Immature natural killer cell (primary cell): ENCODE measurements around the gene CDC34. TPM values are rescaled to one million over a fixed set of nuclear protein-coding genes. Genes with fewer than 3 reads are reported as not detected.

Experiments used
- DNase-seq, 3 donors: peaks; one replicate each; pipeline ENCODE4 v3.0.0; 2022; ENCODE audit warnings: mixed read lengths in 1 of 3
- H3K27ac Mint-ChIP-seq, 6 donors: one replicate each; pipeline ENCODE4 v1.8.0; 2020; ENCODE audit warnings: mixed read lengths in 6 of 6, mild to moderate bottlenecking in 5 of 6, inconsistent platforms in 4 of 6, moderate library complexity in 3 of 6
- H3K27me3 Mint-ChIP-seq, 3 donors: one replicate each; pipeline ENCODE4 v1.8.0; 2020 to 2021; ENCODE audit warnings: low read depth in 3 of 3, mild to moderate bottlenecking in 3 of 3, mixed read lengths in 3 of 3, moderate library complexity in 3 of 3, inconsistent platforms in 1 of 3
- H3K36me3 Mint-ChIP-seq, 3 donors: one replicate each; pipeline ENCODE4 v1.8.0; 2020; ENCODE audit warnings: mixed read lengths in 3 of 3, inconsistent platforms in 2 of 3, mild to moderate bottlenecking in 2 of 3
- H3K4me1 Mint-ChIP-seq, 2 donors: one replicate each; pipeline ENCODE4 v1.8.0; 2020; ENCODE audit warnings: inconsistent platforms in 2 of 2, mild to moderate bottlenecking in 2 of 2, mixed read lengths in 2 of 2, moderate library complexity in 1 of 2
- H3K4me3 Mint-ChIP-seq, 5 donors: one replicate each; pipeline ENCODE4 v1.8.0; 2020; ENCODE audit warnings: mild to moderate bottlenecking in 5 of 5, mixed read lengths in 5 of 5, inconsistent platforms in 3 of 5, moderate library complexity in 3 of 5
- H3K9me3 Mint-ChIP-seq, 6 donors: one replicate each; pipeline ENCODE4 v1.8.0; 2020; ENCODE audit warnings: mild to moderate bottlenecking in 6 of 6, mixed read lengths in 6 of 6, inconsistent platforms in 4 of 6, moderate library complexity in 3 of 6
- polyA plus RNA-seq, 3 donors: library from polyadenylated mRNA; unstranded; fragments of 300-500 nt; fragmentation: Illumina TruSeq; gene quantifications; one replicate each; pipeline ENCODE4 v1.2.3, GENCODE V29; 2021

CDC34 gene
- polyA plus RNA-seq, 3 donors from 2014 or later: 40.6 to 57.7 (median 48.5) TPM

DNA sequence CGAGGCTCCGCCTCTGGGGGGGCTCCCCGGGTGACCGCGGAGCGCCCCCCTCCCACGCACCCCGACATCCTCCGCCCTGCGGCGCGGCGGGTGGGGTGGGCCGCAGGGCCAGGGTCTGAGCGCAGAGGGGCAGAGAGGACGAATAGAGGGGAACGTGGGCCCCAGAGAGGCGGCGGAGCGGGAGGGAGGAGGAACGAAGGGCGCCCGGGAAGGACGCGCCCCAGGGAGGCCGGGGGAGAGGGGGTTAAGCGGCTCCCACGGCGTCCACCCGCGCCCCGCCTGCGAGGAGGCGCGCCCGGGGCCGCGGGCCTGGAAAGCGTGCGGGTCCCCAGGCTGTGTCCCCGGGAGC, 59.2 kb downstream of the CDC34 start:
- Mint-ChIP-seq H3K4me1 (peaks cover 0 to 5% of the 10 kb centered on the region in 2 donors), H3K4me3 (no peak overlapping the region), H3K36me3 (no peaks in the 10 kb centered on the region), H3K9me3 (no peaks in the 10 kb centered on the region), H3K27ac (no peak overlapping the region), H3K27me3 (peaks cover 2 to 15% (median 13%) of the 10 kb centered on the region in 3 donors)
- DNase-seq: no peak

- no peak for DNase-seq
- no peaks in the 10 kb centered on the region for H3K36me3 Mint-ChIP-seq
- H3K4me1 Mint-ChIP-seq: peaks cover 0 to 5% of the 10 kb centered on the region in 2 donors
- H3K9me3 Mint-ChIP-seq: no peaks in the 10 kb centered on the region
- H3K4me3 Mint-ChIP-seq: peak overlapping the region in 3 of 5 donors; percentile 21 to 63 (median 27)
- peaks cover 2 to 14% (median 11%) of the 10 kb centered on the region in 3 donors for H3K27me3 Mint-ChIP-seq
- no peak overlapping the region for H3K27ac Mint-ChIP-seq
These were observed 59.8 kb downstream of the CDC34 start for GRCh38 chr19:591099-591958.

Other genes starting within 250 kb of the CDC34 start
- under 1 TPM in 1 of 3 donors, not detected in 2; 0.33 TPM for gene PLPP2, start 240.4 kb upstream of the CDC34 start, polyA plus RNA-seq
- gene MIER2, start 187.0 kb upstream of the CDC34 start, polyA plus RNA-seq: 1 to 10 TPM; 2.0 to 5.8 (median 4.9) TPM
- not detected for gene C2CD4C, start 122.6 kb upstream of the CDC34 start, polyA plus RNA-seq
- not detected for gene SHC2, start 70.7 kb upstream of the CDC34 start, polyA plus RNA-seq
- gene MADCAM1, start 35.3 kb upstream of the CDC34 start, polyA plus RNA-seq: under 1 TPM in 1 of 3 donors, not detected in 2; 0.30 TPM
- gene TPGS1, start 24.3 kb upstream of the CDC34 start, polyA plus RNA-seq: 10 to 100 TPM; 28.8 to 63.6 (median 37.0) TPM
- 100 to 1,000 TPM; 584 to 982 (median 652) TPM for gene GZMM, start 12.3 kb downstream of the CDC34 start, polyA plus RNA-seq
- gene BSG, start 40.8 kb downstream of the CDC34 start, polyA plus RNA-seq: 100 to 1,000 TPM; 513 to 682 (median 576) TPM
- not detected for gene HCN2, start 58.1 kb downstream of the CDC34 start, polyA plus RNA-seq
- 10 to 100 TPM; 26.6 to 38.1 (median 37.5) TPM for gene POLRMT, start 101.8 kb downstream of the CDC34 start, polyA plus RNA-seq
- gene FGF22, start 108.1 kb downstream of the CDC34 start, polyA plus RNA-seq: under 1 TPM in 1 of 3 donors, not detected in 2; 0.54 TPM
- 100 to 1,000 TPM in 1 of 3 donors, 10 to 100 TPM in 2; 78.7 to 119 (median 94.4) TPM for gene RNF126, start 131.5 kb downstream of the CDC34 start, polyA plus RNA-seq
- gene FSTL3, start 144.6 kb downstream of the CDC34 start, polyA plus RNA-seq: 1 to 10 TPM in 2 of 3 donors, not detected in 1; 1.4 to 2.6 TPM
- gene PRSS57, start 163.7 kb downstream of the CDC34 start, polyA plus RNA-seq: 10 to 100 TPM in 1 of 3 donors, 1 to 10 TPM in 2; 5.8 to 41.4 (median 6.3) TPM
- gene PALM, start 177.2 kb downstream of the CDC34 start, polyA plus RNA-seq: not detected
- gene MISP, start 219.4 kb downstream of the CDC34 start, polyA plus RNA-seq: not detected